GM06990 (cell line): Measurements from ENCODE around the gene SLC46A2.

Source experiments
- DNase-seq: peaks from one replicate; pipeline ENCODE4 v3.0.0-alpha.2; 2011; ENCODE audit not compliant: insufficient read length; ENCODE audit errors: extremely low read depth
- H3K27me3 ChIP-seq: replicated peaks from 2 replicates; pipeline ENCODE4 v1.6.0; 2011; ENCODE audit warnings: low read length; ENCODE audit not compliant: control insufficient read depth, insufficient read depth
- H3K36me3 ChIP-seq: 2 replicates; pipeline ENCODE4 v1.5.1; 2011; ENCODE audit warnings: low read length; ENCODE audit not compliant: control insufficient read depth, insufficient read depth
- H3K4me3 ChIP-seq: replicated peaks from 2 replicates; pipeline ENCODE4 v1.5.1; 2011; ENCODE audit warnings: low read depth, mild to moderate bottlenecking, control low read depth, low read length
- TF ChIP-seq, protein P1 (sequence below): IDR thresholded peaks from 2 replicates; pipeline ENCODE4 v1.5.1; 2011; ENCODE audit warnings: low read length, control low read depth, mild to moderate bottlenecking, inconsistent platforms; ENCODE audit not compliant: insufficient read depth, poor library complexity, severe bottlenecking

SLC46A2 gene, protein sequence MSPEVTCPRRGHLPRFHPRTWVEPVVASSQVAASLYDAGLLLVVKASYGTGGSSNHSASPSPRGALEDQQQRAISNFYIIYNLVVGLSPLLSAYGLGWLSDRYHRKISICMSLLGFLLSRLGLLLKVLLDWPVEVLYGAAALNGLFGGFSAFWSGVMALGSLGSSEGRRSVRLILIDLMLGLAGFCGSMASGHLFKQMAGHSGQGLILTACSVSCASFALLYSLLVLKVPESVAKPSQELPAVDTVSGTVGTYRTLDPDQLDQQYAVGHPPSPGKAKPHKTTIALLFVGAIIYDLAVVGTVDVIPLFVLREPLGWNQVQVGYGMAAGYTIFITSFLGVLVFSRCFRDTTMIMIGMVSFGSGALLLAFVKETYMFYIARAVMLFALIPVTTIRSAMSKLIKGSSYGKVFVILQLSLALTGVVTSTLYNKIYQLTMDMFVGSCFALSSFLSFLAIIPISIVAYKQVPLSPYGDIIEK

DNA sequence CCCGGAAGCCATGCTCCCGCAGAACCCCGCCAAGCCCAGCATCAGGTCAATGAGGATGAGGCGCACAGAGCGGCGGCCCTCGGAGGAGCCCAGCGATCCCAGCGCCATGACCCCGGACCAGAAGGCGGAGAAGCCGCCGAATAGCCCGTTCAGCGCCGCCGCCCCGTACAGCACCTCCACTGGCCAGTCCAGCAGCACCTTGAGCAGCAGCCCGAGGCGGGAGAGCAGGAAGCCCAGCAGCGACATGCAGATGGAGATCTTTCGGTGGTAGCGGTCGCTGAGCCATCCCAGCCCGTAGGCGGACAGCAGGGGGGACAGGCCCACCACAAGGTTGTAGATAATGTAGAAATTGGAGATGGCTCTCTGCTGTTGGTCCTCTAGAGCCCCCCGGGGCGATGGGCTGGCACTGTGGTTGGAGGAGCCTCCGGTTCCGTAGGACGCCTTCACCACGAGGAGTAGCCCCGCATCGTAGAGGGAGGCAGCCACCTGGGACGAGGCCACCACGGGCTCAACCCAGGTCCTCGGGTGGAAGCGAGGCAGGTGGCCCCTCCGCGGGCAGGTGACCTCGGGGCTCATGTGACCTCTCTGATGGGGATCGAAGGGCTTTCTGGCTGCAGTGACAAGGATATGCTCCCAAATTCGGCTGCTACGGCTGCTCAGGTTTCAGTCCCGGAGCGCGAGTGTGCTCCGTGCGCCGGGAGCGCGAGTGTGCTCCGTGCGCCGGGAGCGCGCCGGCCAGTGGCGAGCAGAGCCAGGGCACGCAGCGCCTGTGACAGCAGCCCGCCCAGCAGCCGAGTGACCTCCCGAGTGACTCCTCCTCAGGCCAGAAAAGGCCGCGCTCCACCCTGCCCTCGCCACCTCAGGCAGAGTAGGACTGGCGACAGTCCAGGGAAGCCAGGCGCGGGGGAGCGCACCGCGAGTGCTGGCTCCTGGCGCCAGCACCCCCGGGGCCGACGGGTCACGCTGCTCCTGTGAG, at the start of gene SLC46A2:
Gene SLC46A2 (minus strand): TSS at position 771 of the 976 bp plus-strand sequence. CDS start 195 bp downstream, at position 576.
- Histone ChIP-seq H3K27me3 (no peaks in the 10 kb centered on the region), H3K4me3 (no peak within 1 kb of the TSS), H3K36me3 (no peaks in the 10 kb centered on the region)
- TF ChIP-seq, protein P1, sequence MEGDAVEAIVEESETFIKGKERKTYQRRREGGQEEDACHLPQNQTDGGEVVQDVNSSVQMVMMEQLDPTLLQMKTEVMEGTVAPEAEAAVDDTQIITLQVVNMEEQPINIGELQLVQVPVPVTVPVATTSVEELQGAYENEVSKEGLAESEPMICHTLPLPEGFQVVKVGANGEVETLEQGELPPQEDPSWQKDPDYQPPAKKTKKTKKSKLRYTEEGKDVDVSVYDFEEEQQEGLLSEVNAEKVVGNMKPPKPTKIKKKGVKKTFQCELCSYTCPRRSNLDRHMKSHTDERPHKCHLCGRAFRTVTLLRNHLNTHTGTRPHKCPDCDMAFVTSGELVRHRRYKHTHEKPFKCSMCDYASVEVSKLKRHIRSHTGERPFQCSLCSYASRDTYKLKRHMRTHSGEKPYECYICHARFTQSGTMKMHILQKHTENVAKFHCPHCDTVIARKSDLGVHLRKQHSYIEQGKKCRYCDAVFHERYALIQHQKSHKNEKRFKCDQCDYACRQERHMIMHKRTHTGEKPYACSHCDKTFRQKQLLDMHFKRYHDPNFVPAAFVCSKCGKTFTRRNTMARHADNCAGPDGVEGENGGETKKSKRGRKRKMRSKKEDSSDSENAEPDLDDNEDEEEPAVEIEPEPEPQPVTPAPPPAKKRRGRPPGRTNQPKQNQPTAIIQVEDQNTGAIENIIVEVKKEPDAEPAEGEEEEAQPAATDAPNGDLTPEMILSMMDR: no peak
- DNase-seq: no peak

DNA sequence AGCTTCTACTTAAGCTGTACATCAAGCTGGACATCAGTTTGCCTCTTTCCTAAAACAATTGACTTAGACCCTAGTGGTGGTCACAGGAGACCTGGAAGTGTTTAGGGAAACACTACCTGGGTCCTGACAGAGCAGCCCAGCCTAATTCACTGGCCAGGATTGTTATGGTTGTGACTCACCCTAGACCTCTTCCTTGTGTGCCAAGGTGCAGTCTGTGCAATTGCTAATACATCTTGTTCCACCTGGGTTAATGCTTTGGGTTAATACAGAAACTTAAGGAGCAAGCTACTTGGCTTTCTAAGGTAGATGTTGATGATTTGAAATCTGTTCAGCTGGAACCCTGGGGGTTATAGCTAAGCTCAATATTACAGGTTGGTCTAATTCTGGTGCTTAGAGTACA, 48.7 kb upstream of the SLC46A2 start:
- Histone ChIP-seq H3K4me3 (no peak overlapping the region), H3K27me3 (no peaks in the 10 kb centered on the region; the same call in 1 of the 2 replicates), H3K36me3 (no peaks in the 10 kb centered on the region)
- TF ChIP-seq, protein P1: no peak
- no peak for DNase-seq

DNA sequence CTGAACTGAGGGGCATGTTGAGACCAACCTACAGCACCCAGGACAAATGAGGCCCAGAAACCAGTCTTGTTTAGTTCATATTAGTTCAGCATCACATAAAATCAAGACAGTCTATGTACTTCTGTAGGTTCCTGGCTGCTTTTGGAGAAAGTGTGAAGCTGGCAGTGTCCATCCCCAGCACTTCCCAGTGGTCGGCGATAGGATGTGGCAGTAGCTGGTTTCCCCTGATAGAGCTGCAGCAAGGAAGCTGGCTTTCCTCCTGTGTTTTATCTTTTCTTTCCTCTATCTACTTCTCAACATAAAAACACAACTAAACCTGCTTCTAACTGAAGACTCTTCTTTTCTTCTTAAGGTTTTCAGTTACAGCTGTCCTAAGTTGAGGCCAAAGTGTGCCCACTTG, 43.0 kb upstream of the SLC46A2 start:
- DNase-seq: no peak
- TF ChIP-seq, protein P1: no peak
- Histone ChIP-seq H3K4me3 (no peak overlapping the region), H3K36me3 (no peaks in the 10 kb centered on the region), H3K27me3 (no peaks in the 10 kb centered on the region; the same call in 1 of the 2 replicates)

DNA sequence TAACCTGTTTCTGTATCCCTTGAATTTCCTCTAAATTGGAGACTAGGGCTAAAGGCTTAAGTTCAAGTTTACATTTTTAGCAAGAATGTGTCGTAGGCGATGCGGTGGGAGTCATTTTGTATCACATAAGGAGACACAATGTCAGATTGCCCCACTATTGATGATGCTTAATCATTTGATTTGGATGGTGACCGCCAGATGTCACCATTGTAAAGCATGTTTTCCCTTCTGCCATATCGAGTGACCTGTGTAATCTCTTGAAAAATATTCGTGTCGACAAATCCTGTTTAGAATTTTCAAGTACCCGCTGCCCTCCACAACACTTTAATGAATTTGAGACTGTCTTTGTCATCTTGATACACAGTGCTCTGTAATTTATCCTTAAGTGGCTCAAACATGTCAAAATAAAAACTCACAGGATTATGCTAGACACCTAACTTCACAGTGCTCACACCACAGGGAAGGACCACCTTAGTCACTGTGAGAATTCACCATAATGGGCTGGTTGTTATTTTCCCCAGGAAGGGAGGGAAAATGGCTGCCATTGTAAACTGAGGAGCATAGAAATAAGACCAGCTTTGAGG, 34.5 kb upstream of the SLC46A2 start:
- Histone ChIP-seq H3K27me3 (no peaks in the 10 kb centered on the region), H3K4me3 (no peak overlapping the region), H3K36me3 (no peaks in the 10 kb centered on the region)
- TF ChIP-seq, protein P1: peak; percentile 36
- no peak for DNase-seq

DNA sequence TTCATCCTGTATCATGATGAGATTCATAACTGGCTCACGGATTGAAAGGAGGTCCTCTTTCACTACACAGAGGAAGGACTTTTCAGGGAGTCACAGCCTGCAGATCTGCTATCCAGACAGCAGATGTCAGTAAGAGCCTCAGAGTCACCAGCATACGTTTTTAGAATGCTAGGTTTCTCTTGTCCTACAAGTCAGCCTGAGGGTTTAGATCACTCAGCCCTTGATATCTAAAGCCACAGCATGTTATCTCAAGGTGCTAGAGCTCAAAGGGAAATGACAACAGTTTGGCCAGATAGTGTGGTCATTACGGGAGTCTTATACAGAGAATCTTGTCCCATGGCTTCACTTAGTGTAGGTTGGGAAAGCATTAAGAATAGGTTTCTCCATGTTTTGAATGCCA, 30.9 kb upstream of the SLC46A2 start:
- DNase-seq: no peak

More for the DNA sequence above, 30.9 kb upstream of the SLC46A2 start:
- Histone ChIP-seq H3K27me3 (no peaks in the 10 kb centered on the region), H3K4me3 (no peak overlapping the region), H3K36me3 (no peaks in the 10 kb centered on the region)
- TF ChIP-seq, protein P1: peak; percentile 74
